ENCODE results near the gene TRMT61A.

Gene TRMT61A

DNA sequence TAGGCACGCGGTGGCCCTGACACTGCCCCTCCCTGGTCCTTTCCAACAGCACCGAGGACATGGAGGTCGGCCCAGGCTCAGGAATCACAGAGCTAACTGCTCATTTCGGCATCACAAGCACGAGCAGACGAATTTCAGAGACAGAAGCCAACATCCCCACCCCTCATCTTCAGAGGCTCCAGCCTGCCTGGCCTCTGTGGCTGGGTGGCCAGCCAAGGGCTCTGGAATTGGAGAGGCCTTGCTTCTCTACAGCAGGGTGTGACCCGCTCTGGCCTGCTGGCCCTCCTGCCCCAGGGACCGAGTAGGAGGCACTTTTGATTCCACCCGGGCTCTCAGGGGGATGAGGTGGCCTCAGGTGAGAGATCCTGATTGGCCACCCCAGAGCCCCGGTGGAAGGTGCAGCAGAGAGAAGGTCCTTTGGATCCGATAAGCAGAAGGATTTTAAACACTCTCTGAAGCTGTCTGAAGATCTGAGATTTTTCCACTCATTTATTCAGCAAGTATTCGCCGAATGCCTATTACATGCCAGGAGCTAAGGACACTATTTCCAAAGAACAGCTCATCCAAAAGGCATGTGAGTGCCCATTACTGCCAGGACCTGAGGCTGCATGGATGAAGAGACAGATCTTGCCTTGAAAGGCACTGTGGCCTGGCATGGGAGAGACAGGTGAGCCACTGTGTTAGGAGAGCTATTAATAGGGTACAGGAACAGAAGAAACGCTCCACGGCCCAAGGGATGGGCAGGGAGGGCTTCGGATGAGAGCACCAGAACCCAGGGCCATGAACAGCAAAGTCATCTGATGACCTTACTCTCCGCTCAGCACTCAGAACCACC is 23.2 kb downstream of the TRMT61A start:
- TF ChIP-seq, protein P1, sequence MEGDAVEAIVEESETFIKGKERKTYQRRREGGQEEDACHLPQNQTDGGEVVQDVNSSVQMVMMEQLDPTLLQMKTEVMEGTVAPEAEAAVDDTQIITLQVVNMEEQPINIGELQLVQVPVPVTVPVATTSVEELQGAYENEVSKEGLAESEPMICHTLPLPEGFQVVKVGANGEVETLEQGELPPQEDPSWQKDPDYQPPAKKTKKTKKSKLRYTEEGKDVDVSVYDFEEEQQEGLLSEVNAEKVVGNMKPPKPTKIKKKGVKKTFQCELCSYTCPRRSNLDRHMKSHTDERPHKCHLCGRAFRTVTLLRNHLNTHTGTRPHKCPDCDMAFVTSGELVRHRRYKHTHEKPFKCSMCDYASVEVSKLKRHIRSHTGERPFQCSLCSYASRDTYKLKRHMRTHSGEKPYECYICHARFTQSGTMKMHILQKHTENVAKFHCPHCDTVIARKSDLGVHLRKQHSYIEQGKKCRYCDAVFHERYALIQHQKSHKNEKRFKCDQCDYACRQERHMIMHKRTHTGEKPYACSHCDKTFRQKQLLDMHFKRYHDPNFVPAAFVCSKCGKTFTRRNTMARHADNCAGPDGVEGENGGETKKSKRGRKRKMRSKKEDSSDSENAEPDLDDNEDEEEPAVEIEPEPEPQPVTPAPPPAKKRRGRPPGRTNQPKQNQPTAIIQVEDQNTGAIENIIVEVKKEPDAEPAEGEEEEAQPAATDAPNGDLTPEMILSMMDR (IDR thresholded peaks at IDR 0.05; ENCODE audit: low read depth, low read length, missing control alignments): no peak
- in situ Hi-C loops (cut with HindIII; ENCODE audit: low sequenced_read_pairs): no loop called here
- DNase-seq (ENCODE audit: low read depth): peak; percentile 23
- H3K4me3 ChIP-seq (ENCODE audit: low read depth, low read length): no peak overlapping the region

DNA sequence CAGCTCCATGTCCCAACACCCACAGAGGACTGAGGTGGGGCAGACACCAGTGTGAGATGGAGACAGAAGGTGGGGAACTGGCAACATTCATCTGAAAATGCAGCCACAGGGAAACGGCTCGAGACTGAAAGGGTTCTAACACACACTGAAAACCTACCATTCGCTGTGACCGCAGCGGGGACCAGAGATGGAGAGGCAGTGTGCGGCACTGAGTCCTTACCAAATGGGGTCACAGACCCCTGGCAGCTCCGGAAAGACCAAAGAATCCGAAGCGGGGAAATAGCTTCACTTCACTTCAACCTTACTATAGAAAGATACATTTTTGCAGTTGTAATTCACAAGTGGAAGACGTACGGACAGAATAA is 23.8 kb downstream of the TRMT61A start:
- no peak overlapping the region for H3K4me3 ChIP-seq (ENCODE audit: low read depth, low read length)
- DNase-seq (ENCODE audit: low read depth): no peak
- in situ Hi-C loops (cut with HindIII; ENCODE audit: low sequenced_read_pairs): no loop called here
- TF ChIP-seq, protein P1 (IDR thresholded peaks at IDR 0.05; ENCODE audit: low read depth, low read length, missing control alignments): no peak

DNA sequence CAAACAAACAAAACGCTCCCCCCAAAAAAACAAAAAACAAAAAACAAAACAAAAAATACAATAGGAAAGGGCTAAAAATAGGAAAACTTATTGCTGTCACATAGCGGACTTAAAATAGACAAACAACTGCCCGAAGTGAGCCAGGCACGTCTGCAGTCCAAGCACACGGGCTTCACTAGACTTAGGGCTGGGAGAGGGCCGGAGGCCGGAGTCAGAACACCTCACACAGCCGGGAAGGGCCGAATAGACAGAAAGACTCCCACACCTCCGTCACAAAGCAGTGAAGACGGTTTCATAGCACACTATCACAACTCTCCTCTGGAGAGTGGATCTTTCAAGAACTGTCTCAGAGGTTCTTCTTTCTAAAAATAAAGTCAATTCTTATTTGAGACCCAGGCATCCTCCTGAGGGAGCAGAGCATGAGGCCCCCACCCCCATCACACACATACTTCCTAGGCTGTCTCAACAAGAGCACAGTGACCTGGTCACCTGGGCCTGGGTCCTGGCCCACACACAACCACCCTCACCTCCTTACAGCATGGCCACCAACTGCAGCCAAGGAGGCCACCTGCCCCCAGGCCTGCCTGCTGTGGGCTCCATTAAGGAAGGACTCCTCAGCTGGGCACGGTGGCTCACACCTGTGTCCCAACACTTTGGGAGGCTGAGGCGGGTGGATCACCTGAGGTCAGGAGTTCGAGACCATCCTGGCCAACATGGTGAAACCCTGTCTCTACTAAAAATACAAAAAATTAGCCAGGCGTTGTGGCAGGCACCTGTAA is 26.8 kb downstream of the TRMT61A start:
- no peak for DNase-seq (ENCODE audit: low read depth)
- H3K4me3 ChIP-seq (ENCODE audit: low read depth, low read length): no peak overlapping the region
- TF ChIP-seq, protein P1 (IDR thresholded peaks at IDR 0.05; ENCODE audit: low read depth, low read length, missing control alignments): no peak
- in situ Hi-C loops (cut with HindIII; ENCODE audit: low sequenced_read_pairs): no loop called here

DNA sequence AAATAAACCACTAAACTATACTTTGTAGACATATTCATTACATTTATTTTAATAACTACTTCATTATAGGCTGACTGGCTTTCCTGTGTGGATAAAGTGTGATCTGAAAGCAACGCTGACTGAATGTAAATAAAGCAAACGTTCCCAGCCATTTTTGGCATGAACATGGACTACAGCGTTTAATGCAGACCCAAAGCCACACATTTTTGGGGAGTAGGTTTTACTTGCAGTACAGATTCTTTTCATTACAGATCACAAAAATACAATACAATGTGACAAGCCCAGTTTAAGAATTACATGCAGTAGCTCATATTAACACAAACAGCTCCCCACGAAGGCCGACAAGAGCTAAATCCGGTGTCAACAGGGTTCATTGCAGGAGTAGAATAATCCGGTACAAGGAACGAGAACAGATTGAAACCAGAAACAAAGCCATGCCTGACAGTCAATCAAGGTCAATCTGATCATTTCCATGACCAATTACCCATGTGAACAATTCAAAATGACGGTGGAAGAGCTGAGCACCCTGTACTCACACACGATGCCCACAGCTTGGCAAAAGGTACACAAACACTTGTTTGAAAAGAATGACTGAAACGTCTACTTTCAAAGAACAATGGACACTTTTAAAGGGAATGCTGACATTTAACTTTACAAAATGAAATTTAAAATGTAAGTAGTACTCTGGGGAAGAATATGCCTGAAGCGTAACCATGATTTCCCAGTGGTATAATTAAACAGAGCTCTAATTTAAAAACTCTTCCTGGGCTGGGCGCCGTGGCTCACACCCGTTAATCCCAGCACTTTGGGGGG is 28.2 kb downstream of the TRMT61A start:
- no peak overlapping the region for H3K4me3 ChIP-seq (ENCODE audit: low read depth, low read length)
- DNase-seq (ENCODE audit: low read depth): no peak
- in situ Hi-C loops (cut with HindIII; ENCODE audit: low sequenced_read_pairs): no loop called here
- TF ChIP-seq, protein P1 (IDR thresholded peaks at IDR 0.05; ENCODE audit: low read depth, low read length, missing control alignments): no peak

DNA sequence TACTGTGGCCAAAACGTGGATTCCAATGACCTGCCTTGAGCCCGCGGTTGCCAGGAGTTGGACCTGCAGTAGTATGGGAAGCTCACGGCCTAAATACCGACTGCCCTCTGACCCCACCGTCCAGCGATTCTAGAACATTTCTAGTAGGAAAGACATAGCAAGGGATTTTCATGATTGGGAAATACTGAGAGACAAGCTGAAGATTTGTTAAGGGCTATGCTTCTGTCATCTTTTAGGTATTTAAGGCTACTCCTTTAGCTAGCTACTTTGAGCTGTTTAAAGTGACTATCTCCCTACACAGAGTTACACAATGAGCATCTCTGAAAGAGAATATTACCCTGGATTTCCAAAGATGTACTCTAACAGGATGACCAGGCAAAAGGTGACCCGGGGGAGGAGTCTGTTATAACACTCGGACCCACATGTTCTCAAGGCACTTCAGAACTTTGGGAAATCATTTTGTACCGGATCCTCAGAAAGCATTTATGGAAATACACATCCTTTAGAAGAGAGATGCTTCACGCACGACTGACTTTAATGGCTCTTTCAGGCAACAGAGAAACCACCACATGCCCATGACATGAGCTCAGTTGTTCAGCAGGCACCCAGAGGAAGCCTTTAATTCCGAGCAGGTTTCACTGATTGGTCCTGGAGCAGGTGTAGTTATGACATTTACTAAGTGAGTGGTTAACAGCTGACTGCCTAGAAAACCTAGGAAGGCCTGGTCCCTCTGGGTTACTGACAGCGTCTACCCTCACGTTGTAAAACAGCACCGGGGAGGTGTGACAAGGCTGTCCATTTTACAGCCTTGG is 29.3 kb downstream of the TRMT61A start:
- TF ChIP-seq, protein P1 (IDR thresholded peaks at IDR 0.05; ENCODE audit: low read depth, low read length, missing control alignments): no peak
- peak; percentile 22 for DNase-seq (ENCODE audit: low read depth)
- in situ Hi-C loops (cut with HindIII; ENCODE audit: low sequenced_read_pairs): no loop called here
- H3K4me3 ChIP-seq (ENCODE audit: low read depth, low read length): no peak overlapping the region

Data from astrocyte of the cerebellum (primary cell).